NK-92 treated with Interleukin-12 subunit alpha and Interleukin-12 subunit beta, amount 100 ng/mL, for 24 hours (cell line): ENCODE results near the gene CCSAP.
"Not testable (repeated sequence)": the region's sequence is repeated elsewhere in the genome, so short reads cannot be mapped to it uniquely, and the experiment has no call there.

Experiments used
- DNase-seq: peaks from one replicate; lab custom pipeline; 2025; lab: John Stamatoyannopoulos, UW

CCSAP gene

GRCh38 chr1:229342656-229343569 is at the start of gene CCSAP:
TSS of gene CCSAP (minus strand) at chr1:229343047. CDS start at chr1:229342465, 582 bp downstream.
- no peak for DNase-seq

- DNase-seq: no peak
Observed at GRCh38 chr1:229390130-229390529, 47.3 kb upstream of the CCSAP start.

- no peak for DNase-seq
Observed at GRCh38 chr1:229388897-229389580, 46.2 kb upstream of the CCSAP start.

GRCh38 chr1:229385853-229386456 is 43.1 kb upstream of the CCSAP start:
- no peak for DNase-seq

- DNase-seq: no peak
Observed at GRCh38 chr1:229384822-229385221, 42.0 kb upstream of the CCSAP start.

GRCh38 chr1:229383961-229384360 is 41.1 kb upstream of the CCSAP start:
- no peak for DNase-seq

GRCh38 chr1:229383188-229383587 is 40.3 kb upstream of the CCSAP start:
- no peak for DNase-seq

GRCh38 chr1:229381234-229381633 is 38.4 kb upstream of the CCSAP start:
- DNase-seq: no peak

GRCh38 chr1:229380536-229381160 is 37.8 kb upstream of the CCSAP start:
- DNase-seq: no peak

- no peak for DNase-seq
Observed at GRCh38 chr1:229379846-229380245, 37.0 kb upstream of the CCSAP start.

GRCh38 chr1:229378586-229379367 is 35.9 kb upstream of the CCSAP start:
- DNase-seq: no peak

- not testable (repeated sequence) for DNase-seq
Observed at GRCh38 chr1:229378035-229378434, 35.2 kb upstream of the CCSAP start.

GRCh38 chr1:229377429-229377828 is 34.6 kb upstream of the CCSAP start:
- no peak for DNase-seq

- no peak for DNase-seq
Observed at GRCh38 chr1:229376521-229376920, 33.7 kb upstream of the CCSAP start.

GRCh38 chr1:229374485-229374884 is 31.6 kb upstream of the CCSAP start:
- no peak for DNase-seq

- DNase-seq: no peak
Observed at GRCh38 chr1:229373395-229373794, 30.5 kb upstream of the CCSAP start.

- DNase-seq: no peak
Observed at GRCh38 chr1:229372251-229372650, 29.4 kb upstream of the CCSAP start.

GRCh38 chr1:229371624-229372023 is 28.8 kb upstream of the CCSAP start:
- no peak for DNase-seq

- no peak for DNase-seq
Observed at GRCh38 chr1:229370601-229371021, 27.8 kb upstream of the CCSAP start.

GRCh38 chr1:229368347-229368746 is 25.5 kb upstream of the CCSAP start:
- DNase-seq: no peak

GRCh38 chr1:229365569-229365968 is 22.7 kb upstream of the CCSAP start:
- no peak for DNase-seq
